HCT116 (cell line): ENCODE results near the gene BECN2. TPM values are rescaled to one million over a fixed set of nuclear protein-coding genes. Genes with fewer than 3 reads are reported as not detected.

Experiments used
- ATAC-seq: fragments of 200-7000 bp; cut with Tn5 transposase; 2 replicates; pipeline ENCODE4 v1.9.1; 2020; ENCODE audit warnings: mild to moderate bottlenecking, moderate library complexity
- BruUV-seq: library from RNA; stranded (reverse); fragments of 400-500 nt; replicated peaks from 2 replicates; lab custom pipeline; 2021; lab: Mats Ljungman, UMichigan
- CTCF ChIA-PET: fragments of 300-600 bp; sonication (Branson Sonifier 250); formaldehyde crosslinking; loops from one replicate; lab custom pipeline; 2021; ENCODE audit warnings: antibody characterized with exemption; lab: Charles Lee
- POLR2A ChIA-PET: fragments of 300-600, 350-600 bp; sonication (Branson Sonifier 250); formaldehyde crosslinking; loops from one replicate; lab custom pipeline; 2021; ENCODE audit warnings: antibody characterized with exemption; lab: Charles Lee
- RAD21 ChIA-PET, 2 experiments: fragments of 300-600 bp; sonication (Branson Sonifier 250); formaldehyde crosslinking; loops; one replicate each; lab custom pipeline; 2023; ENCODE audit warnings: low total read pairs in 2 of 2; ENCODE audit not compliant: uncharacterized antibody in 2 of 2, unreplicated experiment in 2 of 2, low non-redundant PET in 1 of 2; lab: Charles Lee
- DNase-seq: peaks from one replicate; pipeline ENCODE4 v3.0.0-alpha.2; 2010; ENCODE audit warnings: low read depth, low spot score
- H2AFZ ChIP-seq: fragments of 200-600 bp; shearing (Covaris generic), sonication (generic); 2 replicates; pipeline ENCODE4 v1.6.1; 2017; ENCODE audit warnings: low read depth, mixed run types, mixed read lengths, antibody characterized with exemption, low read length; ENCODE audit not compliant: poor library complexity, severe bottlenecking
- H3K27ac ChIP-seq: 2 replicates; pipeline ENCODE4 v1.5.1; 2012; ENCODE audit warnings: low read depth, low read length
- H3K27me3 ChIP-seq: fragments of 200-600 bp; sonication (generic); 2 replicates; pipeline ENCODE4 v1.6.1; 2016; ENCODE audit warnings: mixed run types, low read length, mixed read lengths; ENCODE audit not compliant: insufficient read depth
- H3K36me3 ChIP-seq, 2 experiments: fragments of 200-500 bp in 1 of 2; fragments of 200-600 bp in 1 of 2; sonication (Bioruptor generic) in 1 of 2; sonication (generic) in 1 of 2; 2 replicates each; pipeline versions ENCODE4 v1.5.1 to v1.6.1; 2014 to 2016; ENCODE audit warnings: low read length in 2 of 2, inconsistent platforms in 1 of 2, mixed read lengths in 1 of 2, mixed run types in 1 of 2; ENCODE audit not compliant: insufficient read depth in 2 of 2, control insufficient read depth in 1 of 2
- H3K4me1 ChIP-seq, 2 experiments: fragments of 200-600 bp in 1 of 2; sonication (generic) in 1 of 2; 2 replicates each; pipeline versions ENCODE4 v1.5.1 to v1.6.1; 2012 to 2017; ENCODE audit warnings: low read length in 2 of 2, inconsistent platforms in 1 of 2, mild to moderate bottlenecking in 1 of 2, mixed read lengths in 1 of 2, mixed run types in 1 of 2, moderate library complexity in 1 of 2; ENCODE audit not compliant: insufficient read depth in 2 of 2, control insufficient read depth in 1 of 2
- H3K4me2 ChIP-seq: fragments of 200-600 bp; sonication (generic); 2 replicates; pipeline ENCODE4 v1.6.1; 2017; ENCODE audit warnings: mixed run types, low read length, mixed read lengths
- H3K4me3 ChIP-seq, 2 experiments: fragments of 200-600 bp in 1 of 2; sonication (generic) in 1 of 2; replicated peaks in 1 of 2; 2 replicates each; pipeline ENCODE4 v1.5.1; 2011 to 2016; ENCODE audit warnings: low read length in 2 of 2, control low read depth in 1 of 2, low read depth in 1 of 2, mild to moderate bottlenecking in 1 of 2, mixed read lengths in 1 of 2, mixed run types in 1 of 2
- H3K79me2 ChIP-seq: fragments of 200-600 bp; sonication (generic); 2 replicates; pipeline ENCODE4 v1.6.1; 2017; ENCODE audit warnings: mild to moderate bottlenecking, mixed run types, low read length, moderate library complexity, mixed read lengths; ENCODE audit not compliant: insufficient read depth
- H3K9ac ChIP-seq: fragments of 200-600 bp; sonication (generic); 2 replicates; pipeline ENCODE4 v1.6.1; 2016; ENCODE audit warnings: low read length, mixed read lengths
- H3K9me2 ChIP-seq: fragments of 200-600 bp; sonication (generic), shearing (Covaris generic); 2 replicates; pipeline ENCODE4 v1.6.1; 2017; ENCODE audit warnings: mixed run types, mild to moderate bottlenecking, moderate library complexity; ENCODE audit not compliant: insufficient read depth
- H3K9me3 ChIP-seq, 2 experiments: fragments of 200-500 bp in 1 of 2; fragments of 200-600 bp in 1 of 2; sonication (Bioruptor generic) in 1 of 2; sonication (generic) in 1 of 2; 2 replicates each; pipeline ENCODE4 v1.6.1; 2014 to 2017; ENCODE audit warnings: low read length in 2 of 2, mixed read lengths in 2 of 2, inconsistent platforms in 1 of 2, low read depth in 1 of 2, mild to moderate bottlenecking in 1 of 2, mixed run types in 1 of 2, moderate library complexity in 1 of 2; ENCODE audit not compliant: control insufficient read depth in 1 of 2, insufficient read depth in 1 of 2
- H4K20me1 ChIP-seq: fragments of 200-600 bp; sonication (generic), shearing (Covaris generic); 2 replicates; pipeline ENCODE4 v1.6.1; 2017; ENCODE audit warnings: mixed run types, mild to moderate bottlenecking, moderate library complexity; ENCODE audit not compliant: insufficient read depth
- CEBPB ChIP-seq: IDR thresholded peaks from 2 replicates; pipeline ENCODE4 v1.6.1; 2012; ENCODE audit warnings: low read depth
- ELF1 ChIP-seq: IDR thresholded peaks from 2 replicates; pipeline ENCODE4 v1.6.1; 2012; ENCODE audit warnings: low read depth, borderline replicate concordance
- EZH2phosphoT487 ChIP-seq: fragments of 200-600 bp; IDR thresholded peaks from 2 replicates; pipeline ENCODE4 v1.6.1; 2018; ENCODE audit warnings: antibody characterized with exemption, borderline replicate concordance
- FOSL1 ChIP-seq: IDR thresholded peaks from 2 replicates; pipeline ENCODE4 v1.6.1; 2012; ENCODE audit warnings: low read depth
- JUND ChIP-seq: IDR thresholded peaks from 2 replicates; pipeline ENCODE4 v1.6.1; 2012
- REST ChIP-seq: IDR thresholded peaks from 2 replicates; pipeline ENCODE4 v1.6.1; 2012; ENCODE audit warnings: low read depth
- SIN3A ChIP-seq: IDR thresholded peaks from 2 replicates; pipeline ENCODE4 v1.6.1; 2012; ENCODE audit warnings: low read depth
- intact Hi-C: fragments of 100-400 bp; cut with micrococcal nuclease; formaldehyde crosslinking; loops from 2 replicates; pipeline ENCODE4 v1.10.0; 2022
- total RNA-seq: library from RNA; stranded (reverse); gene quantifications from one replicate; pipeline ENCODE4 v1.2.1, GENCODE V29; 2021; ENCODE audit not compliant: unreplicated experiment
- TF ChIP-seq, protein P1 (sequence below), 3 experiments: fragments of 200-600 bp in 1 of 3; sonication (generic) in 1 of 3; IDR thresholded peaks in 2 of 3; conservative IDR thresholded peaks in 1 of 3; 2 replicates each; pipeline ENCODE4 v1.5.1; 2012 to 2017; ENCODE audit warnings: low read depth in 2 of 3, low read length in 2 of 3, antibody characterized with exemption in 1 of 3, borderline replicate concordance in 1 of 3, control low read depth in 1 of 3, mild to moderate bottlenecking in 1 of 3, mixed read lengths in 1 of 3, mixed run types in 1 of 3, moderate library complexity in 1 of 3; ENCODE audit not compliant: insufficient read depth in 1 of 3

BECN2 gene
- total RNA-seq, 1 experiment from 2014 or later, result not detected

- TF ChIP-seq, protein P1, sequence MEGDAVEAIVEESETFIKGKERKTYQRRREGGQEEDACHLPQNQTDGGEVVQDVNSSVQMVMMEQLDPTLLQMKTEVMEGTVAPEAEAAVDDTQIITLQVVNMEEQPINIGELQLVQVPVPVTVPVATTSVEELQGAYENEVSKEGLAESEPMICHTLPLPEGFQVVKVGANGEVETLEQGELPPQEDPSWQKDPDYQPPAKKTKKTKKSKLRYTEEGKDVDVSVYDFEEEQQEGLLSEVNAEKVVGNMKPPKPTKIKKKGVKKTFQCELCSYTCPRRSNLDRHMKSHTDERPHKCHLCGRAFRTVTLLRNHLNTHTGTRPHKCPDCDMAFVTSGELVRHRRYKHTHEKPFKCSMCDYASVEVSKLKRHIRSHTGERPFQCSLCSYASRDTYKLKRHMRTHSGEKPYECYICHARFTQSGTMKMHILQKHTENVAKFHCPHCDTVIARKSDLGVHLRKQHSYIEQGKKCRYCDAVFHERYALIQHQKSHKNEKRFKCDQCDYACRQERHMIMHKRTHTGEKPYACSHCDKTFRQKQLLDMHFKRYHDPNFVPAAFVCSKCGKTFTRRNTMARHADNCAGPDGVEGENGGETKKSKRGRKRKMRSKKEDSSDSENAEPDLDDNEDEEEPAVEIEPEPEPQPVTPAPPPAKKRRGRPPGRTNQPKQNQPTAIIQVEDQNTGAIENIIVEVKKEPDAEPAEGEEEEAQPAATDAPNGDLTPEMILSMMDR (IDR thresholded peaks at IDR 0.05 in 2 of 3, conservative IDR thresholded peaks at IDR 0.05 in 1 of 3; ENCODE audit: borderline replicate concordance in 1 of 3, insufficient read depth in 1 of 3, low read depth in 2 of 3, low read length in 2 of 3), result no peak
- TF ChIP-seq SIN3A (no peak), REST (no peak), CEBPB (no peak), ELF1 (no peak), FOSL1 (no peak), EZH2phosphoT487 (no peak)
Measured at GRCh38 chr1:242002072-242002471, 44.5 kb downstream of the BECN2 start (continued).

DNA sequence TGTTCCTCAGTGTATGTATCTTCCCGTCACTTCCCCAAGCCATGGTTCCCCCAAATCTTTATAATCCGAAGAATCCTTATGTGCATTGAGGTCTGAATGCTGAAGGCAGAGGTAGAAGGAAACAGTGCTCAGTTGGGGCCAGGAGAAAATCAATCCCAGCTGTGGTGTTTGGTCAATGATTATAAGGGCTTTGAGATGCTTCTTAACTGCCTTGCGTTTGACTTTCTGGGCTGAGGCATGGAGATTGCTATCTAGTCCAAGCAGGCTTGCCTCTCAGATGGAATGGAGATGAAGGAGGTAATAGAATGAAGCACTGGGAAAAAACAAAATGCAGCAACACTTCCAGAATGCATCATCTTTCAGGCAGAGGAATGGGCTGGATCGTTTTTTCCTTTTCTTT is 44.9 kb downstream of the BECN2 start:
- CTCF ChIA-PET, result no interaction called here
- no peaks in the 10 kb centered on the region for H3K9me3 ChIP-seq
- no peaks in the 10 kb centered on the region for H3K27me3 ChIP-seq
- RAD21 ChIA-PET, result no interaction called here
- H3K27ac ChIP-seq, result no peak overlapping the region
- no peak overlapping the region for H2AFZ ChIP-seq
- no peaks in the 10 kb centered on the region for H3K36me3 ChIP-seq
- H4K20me1 ChIP-seq, result no peaks in the 10 kb centered on the region
- DNase-seq (no peak), ATAC-seq (no peak)
- no TSS peak for BruUV-seq
- intact Hi-C loops, result no loop called here
- H3K4me1 ChIP-seq, result peaks cover 6 to 23% of the 10 kb centered on the region in 2 experiments
- no peak for TF ChIP-seq SIN3A
- TF ChIP-seq FOSL1, result no peak
- TF ChIP-seq JUND, result no peak
- H3K4me2 ChIP-seq, result no peak overlapping the region
- H3K4me3 ChIP-seq, result no peak overlapping the region
- H3K79me2 ChIP-seq, result no peaks in the 10 kb centered on the region
- no peaks in the 10 kb centered on the region for H3K9me2 ChIP-seq
- POLR2A ChIA-PET, result no interaction called here
- H3K9ac ChIP-seq, result no peak overlapping the region
